ENCODE results near the gene IGSF23.
"Not testable (repeated sequence)": the region's sequence is repeated elsewhere in the genome, so short reads cannot be mapped to it uniquely, and the experiment has no call there.

The IGSF23 gene

GRCh38 chr19:44670027-44670426 lies 56.7 kb downstream of the IGSF23 start:
- not testable (repeated sequence) for DNase-seq

- no peak for DNase-seq
These were observed 58.0 kb downstream of the IGSF23 start, which contains the start of gene CEACAM19 for GRCh38 chr19:44671400-44671799. Gene CEACAM19, plus strand, starts transcription at chr19:44671482. Its CDS starts 450 bp downstream, at chr19:44671932.

GRCh38 chr19:44672226-44672625 lies 58.9 kb downstream of the IGSF23 start:
- no peak for DNase-seq

- no peak for DNase-seq
These were observed 60.1 kb downstream of the IGSF23 start for GRCh38 chr19:44673510-44673909.

GRCh38 chr19:44675521-44675920 lies 62.2 kb downstream of the IGSF23 start:
- DNase-seq = no peak

GRCh38 chr19:44677019-44677811 lies 63.9 kb downstream of the IGSF23 start:
- DNase-seq = no peak

GRCh38 chr19:44680536-44680935 lies 67.2 kb downstream of the IGSF23 start:
- DNase-seq = no peak

GRCh38 chr19:44681992-44682790 lies 68.8 kb downstream of the IGSF23 start:
- DNase-seq = no peak

- DNase-seq = no peak
These were observed 69.4 kb downstream of the IGSF23 start for GRCh38 chr19:44682807-44683206.

- no peak for DNase-seq
These were observed 70.3 kb downstream of the IGSF23 start for GRCh38 chr19:44683434-44684210.

GRCh38 chr19:44684396-44684795 lies 71.0 kb downstream of the IGSF23 start:
- DNase-seq = not testable (repeated sequence)

GRCh38 chr19:44684892-44685863 lies 71.8 kb downstream of the IGSF23 start:
- no peak for DNase-seq

GRCh38 chr19:44685877-44686276 lies 72.5 kb downstream of the IGSF23 start:
- DNase-seq = no peak
